Fibroblast of gingiva (primary cell): ENCODE measurements around the gene OXCT2.
"Not testable (repeated sequence)": the region's sequence is repeated elsewhere in the genome, so short reads cannot be mapped to it uniquely, and the experiment has no call there.

Experiments
- DNase-seq: peaks from one replicate; pipeline ENCODE4 v3.0.0-alpha.2; 2011; ENCODE audit warnings: low read depth

OXCT2 gene

GRCh38 chr1:39771022-39771532 lies at the start of gene OXCT2:
Gene OXCT2 (minus strand): TSS chr1:39771348. CDS start chr1:39771255, 93 bp downstream.
- not testable (repeated sequence) for DNase-seq

DNA sequence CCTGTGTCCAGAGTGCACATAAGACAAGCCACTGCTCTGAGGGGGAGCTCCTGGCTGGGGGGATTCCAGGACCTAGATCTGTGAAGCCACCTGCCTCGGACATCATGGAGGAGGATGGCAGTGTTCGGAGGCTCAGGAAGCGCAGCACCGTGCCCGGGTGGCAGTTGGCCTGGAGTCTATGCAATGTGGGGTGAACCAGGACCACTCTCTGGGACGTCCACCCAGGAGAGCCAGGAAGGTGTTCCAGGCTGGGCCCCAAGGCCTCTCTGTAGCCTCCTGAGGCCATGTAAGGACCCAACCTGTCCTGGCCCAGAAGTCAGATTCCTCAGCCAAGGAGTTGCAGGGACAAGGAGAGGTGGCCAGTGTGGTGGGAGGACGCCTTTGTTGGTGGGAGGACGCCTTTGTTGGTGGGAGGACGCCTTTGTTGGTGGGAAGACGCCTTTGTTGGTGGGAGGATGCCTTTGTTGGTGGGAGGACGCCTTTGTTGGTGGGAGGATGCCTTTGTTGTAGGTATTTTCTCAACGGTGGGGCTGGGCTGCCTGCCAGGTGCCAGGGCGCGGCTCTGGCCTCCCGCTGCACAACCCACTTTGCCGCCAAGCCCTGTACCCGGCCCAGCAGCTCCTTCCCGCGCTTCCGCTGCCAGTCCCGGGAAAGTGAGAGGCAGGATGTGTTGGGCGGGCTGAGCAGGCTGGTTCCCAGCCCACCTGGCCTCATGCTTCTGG lies 48.1 kb upstream of the OXCT2 start:
- no peak for DNase-seq

- DNase-seq = no peak
Measured at GRCh38 chr1:39818482-39818881, 47.3 kb upstream of the OXCT2 start.

GRCh38 chr1:39817091-39817932 lies 46.2 kb upstream of the OXCT2 start:
- not testable (repeated sequence) for DNase-seq

DNA sequence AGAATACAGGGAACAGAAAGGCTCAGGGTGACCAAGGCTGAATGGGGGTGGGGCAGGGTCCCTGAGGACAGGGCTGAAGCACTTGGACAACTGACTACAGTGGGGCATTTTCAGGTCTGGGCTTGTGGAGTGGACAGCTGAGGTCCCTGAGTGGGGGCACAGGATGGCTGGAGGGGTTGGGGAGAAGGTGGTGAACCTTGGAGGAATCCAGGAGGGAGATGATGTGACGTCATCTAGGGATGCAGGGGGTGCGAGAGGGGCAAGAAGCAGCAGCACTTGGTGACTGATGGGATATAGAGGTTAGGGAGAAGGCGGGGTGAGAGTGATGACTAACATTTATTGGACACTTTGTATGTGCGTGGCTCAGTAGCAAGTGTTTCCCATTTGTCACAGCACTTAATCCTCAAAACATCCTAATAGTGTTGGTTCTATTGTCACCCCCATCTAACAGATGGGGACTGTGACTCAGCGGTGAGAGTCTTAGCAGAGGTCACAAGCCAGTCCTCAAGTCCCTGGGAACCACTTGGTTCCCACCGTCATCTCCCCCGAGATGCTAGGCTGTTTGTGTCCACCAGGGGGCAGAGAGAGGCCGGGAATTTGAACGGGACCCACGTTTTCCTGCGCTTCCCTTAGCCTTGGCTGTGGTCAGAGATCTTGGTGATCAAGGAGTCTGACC lies 45.4 kb upstream of the OXCT2 start:
- DNase-seq = peak; percentile 29

GRCh38 chr1:39812913-39813312 lies 41.8 kb upstream of the OXCT2 start:
- DNase-seq = no peak

GRCh38 chr1:39808784-39809517 lies 37.8 kb upstream of the OXCT2 start:
- no peak for DNase-seq

DNA sequence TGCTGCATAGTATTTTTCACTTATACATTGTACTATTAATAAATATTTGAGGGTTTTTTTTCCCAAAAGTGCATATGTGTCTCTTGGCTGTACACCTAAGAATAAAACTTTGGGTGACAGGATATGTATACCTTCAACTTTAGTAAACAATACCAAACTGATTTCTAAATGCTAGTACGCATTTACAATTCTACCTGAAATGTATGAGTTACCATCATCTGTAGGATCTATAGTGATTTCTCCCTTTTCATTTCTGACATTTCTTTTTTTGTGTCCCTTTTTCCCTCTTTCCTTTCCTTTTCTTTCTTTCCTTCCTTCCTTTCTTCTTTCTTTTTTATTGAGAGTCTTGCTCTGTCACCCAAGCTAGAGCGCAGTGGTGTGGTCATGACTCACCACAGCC lies 34.2 kb upstream of the OXCT2 start:
- no peak for DNase-seq

DNA sequence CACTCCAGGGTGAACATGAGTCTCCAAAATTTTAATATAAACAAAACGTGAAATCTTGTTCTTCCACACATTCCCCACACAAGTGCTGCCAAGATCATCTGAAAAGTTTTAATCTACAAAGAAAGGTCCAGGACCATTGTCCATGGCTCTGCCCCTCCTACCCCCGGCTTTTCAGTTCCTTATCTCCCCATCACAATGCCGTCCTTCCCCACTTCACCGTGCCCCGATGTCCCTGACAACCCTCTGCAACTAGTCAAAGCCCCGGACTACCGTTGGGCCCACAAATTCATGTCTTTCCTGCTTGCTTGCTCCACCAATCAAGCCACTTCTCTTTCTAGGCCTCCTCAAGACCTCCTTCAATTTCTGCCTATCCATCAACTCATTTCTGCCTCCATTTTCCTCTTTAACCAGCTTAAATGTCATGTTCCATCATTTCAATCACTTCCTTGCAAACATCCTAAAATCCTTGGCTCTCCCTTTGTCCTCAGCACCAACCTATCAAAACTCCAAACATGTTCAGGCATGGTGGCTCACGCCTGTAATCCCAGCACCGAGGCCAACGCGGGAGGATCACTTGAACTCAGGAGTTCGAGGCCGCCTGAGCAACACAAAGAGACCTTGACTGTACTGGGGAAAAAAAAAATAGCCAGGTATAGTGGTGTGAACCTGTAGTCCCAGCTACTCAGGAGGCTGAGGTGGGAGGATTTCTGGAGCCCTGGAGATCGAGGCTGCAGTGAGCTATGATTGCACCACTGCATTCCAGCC lies 31.5 kb upstream of the OXCT2 start:
- DNase-seq = no peak

GRCh38 chr1:39800471-39800835 lies 29.3 kb upstream of the OXCT2 start:
- DNase-seq = no peak

DNA sequence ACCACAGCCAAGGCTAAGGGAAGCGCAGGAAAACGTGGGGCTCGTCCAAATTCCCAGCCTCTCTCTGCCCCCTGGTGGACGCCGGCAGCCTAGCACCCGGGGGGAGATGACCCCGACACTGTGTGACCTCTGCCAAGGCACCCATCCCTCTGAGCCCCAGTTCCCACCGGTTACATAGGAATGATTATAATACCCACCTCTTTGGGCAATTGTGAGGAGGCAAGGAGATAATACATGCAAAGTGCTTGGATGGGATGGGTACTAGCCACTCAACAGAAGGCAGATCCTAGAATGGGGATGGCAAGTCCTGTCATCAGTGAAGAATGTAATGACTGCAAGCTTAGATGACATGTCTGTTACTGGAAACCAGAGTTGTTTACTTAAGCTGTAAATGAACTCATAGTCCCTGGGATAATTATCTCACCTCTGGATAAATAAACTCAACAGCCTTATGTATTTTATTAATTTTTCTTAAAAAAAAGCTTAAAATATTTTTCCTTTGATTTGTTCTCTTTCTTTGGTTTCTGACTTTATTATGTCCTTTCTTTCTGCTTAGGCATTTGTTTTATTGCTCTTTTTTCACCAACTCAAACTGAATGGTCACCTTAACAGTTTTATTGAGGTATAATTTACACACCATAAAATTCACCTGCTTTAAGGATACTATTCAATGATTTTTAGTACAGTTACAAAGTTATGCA lies 28.8 kb upstream of the OXCT2 start:
- peak; percentile 70 for DNase-seq

DNA sequence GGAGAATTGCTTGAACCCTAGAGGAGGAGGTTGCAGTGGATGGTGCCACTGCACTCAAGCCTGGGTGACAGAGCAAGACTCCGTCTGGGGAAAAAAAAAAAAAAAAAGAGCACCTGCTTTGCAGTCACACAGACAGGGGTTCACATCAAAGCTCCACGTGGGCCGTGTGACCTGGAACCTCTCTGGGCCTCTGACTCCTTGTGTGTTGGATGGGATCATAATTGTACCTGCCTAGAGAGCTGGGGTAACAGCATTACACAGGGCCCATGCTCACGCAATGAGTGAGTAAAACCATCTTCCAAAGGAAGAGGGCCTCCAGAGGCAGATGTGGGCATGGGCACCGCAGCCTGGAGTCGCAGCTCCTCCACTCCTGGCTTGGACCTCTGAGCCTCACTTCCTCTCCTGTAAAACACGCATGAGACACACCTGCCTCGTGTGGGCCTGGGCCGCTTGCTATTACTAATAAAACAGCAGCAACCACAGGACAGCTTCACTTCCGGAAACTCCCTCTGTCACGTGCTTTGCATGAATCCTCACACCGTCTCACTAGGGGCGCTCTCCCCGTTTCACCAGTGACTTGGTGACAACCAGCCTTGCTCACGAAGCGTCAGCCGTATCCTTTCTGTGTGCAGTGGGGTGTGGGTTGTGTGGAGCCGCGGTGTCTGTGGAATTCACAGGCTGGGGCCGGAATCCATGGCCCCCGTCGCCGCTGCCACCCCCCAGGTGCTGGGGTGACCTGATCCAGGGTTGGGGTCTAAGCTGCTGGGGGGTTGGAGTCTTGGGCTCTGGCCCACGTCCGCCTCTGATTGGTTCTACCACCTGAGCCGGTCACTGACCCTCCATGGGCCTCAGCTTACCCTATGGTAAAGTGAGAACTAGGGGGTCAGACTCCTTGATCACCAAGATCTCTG lies 28.0 kb upstream of the OXCT2 start:
- DNase-seq = not testable (repeated sequence)

- DNase-seq = no peak
Measured at GRCh38 chr1:39795651-39796050, 24.5 kb upstream of the OXCT2 start.

GRCh38 chr1:39791838-39792237 lies 20.7 kb upstream of the OXCT2 start:
- no peak for DNase-seq

GRCh38 chr1:39789571-39790110 lies 18.5 kb upstream of the OXCT2 start:
- DNase-seq = no peak

GRCh38 chr1:39788758-39789570 lies 17.8 kb upstream of the OXCT2 start, which contains the start of gene BMP8B:
Gene BMP8B (minus strand): TSS chr1:39788865. CDS start chr1:39788485, 380 bp downstream.
- DNase-seq = no peak

DNA sequence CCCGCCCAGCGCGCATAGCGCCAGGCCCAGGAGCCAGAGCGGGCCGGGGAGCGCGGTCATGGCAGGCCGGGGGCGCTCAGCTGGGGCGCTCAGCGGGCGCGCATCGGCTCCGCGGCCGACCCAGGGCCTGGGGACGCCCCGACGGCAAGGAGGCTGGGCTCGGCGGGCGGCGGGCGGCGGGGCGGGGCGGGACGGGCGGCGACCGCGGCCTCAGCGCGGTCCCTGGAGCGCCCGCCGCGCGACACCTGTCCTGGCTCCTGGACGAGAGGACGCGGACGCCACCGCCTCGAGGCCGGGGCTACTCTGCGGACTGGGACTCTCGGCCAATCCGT lies 17.2 kb upstream of the OXCT2 start:
- no peak for DNase-seq

- not testable (repeated sequence) for DNase-seq
Measured at GRCh38 chr1:39787964-39788363, 16.8 kb upstream of the OXCT2 start.
